Measurements from ENCODE around the gene BRF1. TPM values are rescaled to one million over a fixed set of nuclear protein-coding genes. Genes with fewer than 3 reads are reported as not detected.

Gene BRF1
- total and polyA plus RNA-seq, 2 donors from 2014 or later: 19.3 to 34.1 TPM

DNA sequence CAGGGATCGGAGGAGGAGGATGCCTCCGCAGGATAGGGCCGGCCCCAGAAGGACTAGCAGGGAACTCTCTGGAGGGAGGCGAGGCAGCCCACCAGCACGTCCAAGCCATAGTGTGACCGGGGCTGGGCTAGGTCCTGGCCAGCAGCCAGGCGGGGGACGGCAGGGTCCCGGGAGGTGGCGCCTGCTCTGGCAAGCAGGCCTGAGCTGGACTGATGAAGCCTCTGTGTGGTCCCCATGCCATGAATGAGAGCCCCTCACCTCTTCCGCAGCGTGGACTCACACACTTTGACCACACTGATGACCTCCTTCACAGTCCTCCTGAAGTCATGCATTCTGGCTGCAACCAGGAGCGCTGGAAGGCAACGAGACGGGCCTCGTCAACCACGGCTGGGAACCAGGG is 72.2 kb downstream of the BRF1 start:
- no peak overlapping the region for H3K9ac ChIP-seq (ENCODE audit: low read length in 3 of 3)
- FAIRE-seq (no peak), DNase-seq (peak in 2 of 5 donors; percentile 39 to 59)
- peaks cover 0 to 6% (median 0%) of the 10 kb centered on the region in 3 donors for H3K36me3 ChIP-seq (ENCODE audit: control insufficient read depth in 2 of 3, insufficient read depth in 3 of 3, low read length in 3 of 3)
- intact Hi-C loops (cut with DNase I): no loop called here
- no peaks in the 10 kb centered on the region for H3K27me3 ChIP-seq (ENCODE audit: control insufficient read depth, insufficient read depth, low read length)
- TF ChIP-seq, protein P1, sequence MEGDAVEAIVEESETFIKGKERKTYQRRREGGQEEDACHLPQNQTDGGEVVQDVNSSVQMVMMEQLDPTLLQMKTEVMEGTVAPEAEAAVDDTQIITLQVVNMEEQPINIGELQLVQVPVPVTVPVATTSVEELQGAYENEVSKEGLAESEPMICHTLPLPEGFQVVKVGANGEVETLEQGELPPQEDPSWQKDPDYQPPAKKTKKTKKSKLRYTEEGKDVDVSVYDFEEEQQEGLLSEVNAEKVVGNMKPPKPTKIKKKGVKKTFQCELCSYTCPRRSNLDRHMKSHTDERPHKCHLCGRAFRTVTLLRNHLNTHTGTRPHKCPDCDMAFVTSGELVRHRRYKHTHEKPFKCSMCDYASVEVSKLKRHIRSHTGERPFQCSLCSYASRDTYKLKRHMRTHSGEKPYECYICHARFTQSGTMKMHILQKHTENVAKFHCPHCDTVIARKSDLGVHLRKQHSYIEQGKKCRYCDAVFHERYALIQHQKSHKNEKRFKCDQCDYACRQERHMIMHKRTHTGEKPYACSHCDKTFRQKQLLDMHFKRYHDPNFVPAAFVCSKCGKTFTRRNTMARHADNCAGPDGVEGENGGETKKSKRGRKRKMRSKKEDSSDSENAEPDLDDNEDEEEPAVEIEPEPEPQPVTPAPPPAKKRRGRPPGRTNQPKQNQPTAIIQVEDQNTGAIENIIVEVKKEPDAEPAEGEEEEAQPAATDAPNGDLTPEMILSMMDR (IDR thresholded peaks at IDR 0.05; ENCODE audit: borderline replicate concordance, extremely low read depth, insufficient read depth): no peak
- H3K27ac ChIP-seq (ENCODE audit: low read depth in 2 of 2, low read length in 2 of 2): no peak overlapping the region
- H3K9me3 ChIP-seq (ENCODE audit: control insufficient read depth in 2 of 3, insufficient read depth in 1 of 3, low read length in 3 of 3): no peaks in the 10 kb centered on the region
- peaks cover 0 to 5% (median 3%) of the 10 kb centered on the region in 3 donors for H3K4me1 ChIP-seq (ENCODE audit: control insufficient read depth in 2 of 3, insufficient read depth in 2 of 3, low read depth in 1 of 3, low read length in 3 of 3)
- no peak overlapping the region for H3K4me3 ChIP-seq (ENCODE audit: low read length in 3 of 3)

DNA sequence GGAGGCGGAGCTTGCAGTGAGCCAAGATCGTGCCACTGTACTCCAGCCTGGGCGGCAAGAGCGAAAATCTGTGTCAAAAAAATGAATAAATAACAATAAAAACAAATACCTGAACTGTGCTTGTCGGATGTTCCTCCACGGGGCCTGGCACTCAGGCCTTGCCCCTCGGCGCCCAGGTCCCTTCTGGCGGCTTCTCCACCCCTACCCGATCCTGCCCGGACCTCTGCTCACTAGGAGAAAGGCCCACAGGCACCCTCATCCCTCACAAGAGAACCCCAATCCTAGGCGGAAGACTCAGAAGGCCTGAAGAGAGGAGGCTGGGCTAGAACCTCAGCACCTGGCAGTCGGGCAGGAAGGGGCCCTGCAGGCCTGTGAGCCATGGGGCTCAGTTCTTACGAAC is 73.5 kb downstream of the BRF1 start:
- no peak overlapping the region for H3K27ac ChIP-seq (ENCODE audit: low read depth in 2 of 2, low read length in 2 of 2)
- H3K27me3 ChIP-seq (ENCODE audit: control insufficient read depth, insufficient read depth, low read length): no peaks in the 10 kb centered on the region
- H3K9me3 ChIP-seq (ENCODE audit: control insufficient read depth in 2 of 3, insufficient read depth in 1 of 3, low read length in 3 of 3): no peaks in the 10 kb centered on the region
- FAIRE-seq: no peak
- intact Hi-C loops (cut with DNase I): no loop called here
- no peak overlapping the region for H3K9ac ChIP-seq (ENCODE audit: low read length in 3 of 3)
- peaks cover 0 to 7% (median 5%) of the 10 kb centered on the region in 3 donors for H3K4me1 ChIP-seq (ENCODE audit: control insufficient read depth in 2 of 3, insufficient read depth in 2 of 3, low read depth in 1 of 3, low read length in 3 of 3)
- H3K36me3 ChIP-seq (ENCODE audit: control insufficient read depth in 2 of 3, insufficient read depth in 3 of 3, low read length in 3 of 3): peaks cover 0 to 6% (median 0%) of the 10 kb centered on the region in 3 donors
- DNase-seq: peak in 1 of 5 donors; percentile 57
- TF ChIP-seq, protein P1 (IDR thresholded peaks at IDR 0.05; ENCODE audit: borderline replicate concordance, extremely low read depth, insufficient read depth): no peak
- no peak overlapping the region for H3K4me3 ChIP-seq (ENCODE audit: low read length in 3 of 3)

GRCh38 chr14:105226198-105226597 is 74.6 kb downstream of the BRF1 start:
- no peak for FAIRE-seq
- peaks cover 0 to 6% (median 0%) of the 10 kb centered on the region in 3 donors for H3K36me3 ChIP-seq (ENCODE audit: control insufficient read depth in 2 of 3, insufficient read depth in 3 of 3, low read length in 3 of 3)
- no peak overlapping the region for H3K9ac ChIP-seq (ENCODE audit: low read length in 3 of 3)
- TF ChIP-seq, protein P1 (IDR thresholded peaks at IDR 0.05; ENCODE audit: borderline replicate concordance, extremely low read depth, insufficient read depth): no peak
- peaks cover 0 to 8% (median 6%) of the 10 kb centered on the region in 3 donors for H3K4me1 ChIP-seq (ENCODE audit: control insufficient read depth in 2 of 3, insufficient read depth in 2 of 3, low read depth in 1 of 3, low read length in 3 of 3)
- no peak overlapping the region for H3K4me3 ChIP-seq (ENCODE audit: low read length in 3 of 3)
- intact Hi-C loops (cut with DNase I): no loop called here
- no peaks in the 10 kb centered on the region for H3K27me3 ChIP-seq (ENCODE audit: control insufficient read depth, insufficient read depth, low read length)
- DNase-seq: peak in 1 of 5 donors; percentile 44
- H3K9me3 ChIP-seq (ENCODE audit: control insufficient read depth in 2 of 3, insufficient read depth in 1 of 3, low read length in 3 of 3): no peaks in the 10 kb centered on the region
- no peak overlapping the region for H3K27ac ChIP-seq (ENCODE audit: low read depth in 2 of 2, low read length in 2 of 2)

Measured in kidney (tissue), 14 donors.